ENCODE data around the gene GJD3. TPM values are rescaled to one million over a fixed set of nuclear protein-coding genes. Genes with fewer than 3 reads are reported as not detected.
A peak's percentile ranks its signal among the peaks of the same experiment; 100 is the strongest.
"Not testable (repeated sequence)": the region's sequence is repeated elsewhere in the genome, so short reads cannot be mapped to it uniquely, and the experiment has no call there.

The GJD3 gene
- total RNA-seq, 2 experiments from 2014 or later, result not detected

- POLR2A ChIA-PET, result interaction anchor here (1.1 kb wide), 1 partner anchor 14 kb away, joined by 3 read pairs; the partner anchor contains the start of gene TOP2A
- Histone ChIP-seq H3K27me3 (ENCODE audit: control insufficient read depth in 1 of 2, insufficient read depth in 2 of 2, low read length in 2 of 2) (no peaks in the 10 kb centered on the region), H3K4me1 (ENCODE audit: insufficient read depth, low read length) (peaks cover 3% of the 10 kb centered on the region), H3K9me3 (ENCODE audit: control insufficient read depth in 1 of 2, insufficient read depth in 1 of 2, low read length in 2 of 2) (no peaks in the 10 kb centered on the region), H3K4me3 (ENCODE audit: low read length) (no peak overlapping the region), H3K27ac (ENCODE audit: low read depth in 1 of 2, low read length in 2 of 2) (no peak overlapping the region), H3K36me3 (ENCODE audit: insufficient read depth, low read length) (no peaks in the 10 kb centered on the region)
- TF ChIP-seq CTCF (IDR thresholded peaks at IDR 0.05), result no peak
- CTCF ChIA-PET, result interaction anchor here (0.8 to 0.9 kb wide), 2 partner anchors 72 to 129 kb away, joined by 3 read pairs; no protein-coding TSS in a partner anchor
- H3K4me3 Mint-ChIP-seq, result no peak overlapping the region
- H3K36me3 Mint-ChIP-seq (ENCODE audit: low read depth), result no peaks in the 10 kb centered on the region
- H3K9me3 Mint-ChIP-seq, result no peaks in the 10 kb centered on the region
- H3K27me3 Mint-ChIP-seq, result no peaks in the 10 kb centered on the region
- ATAC-seq (ENCODE audit: poor library complexity) (no peak), DNase-seq (no peak)
- peak overlapping the region; percentile 57 for H3K27ac Mint-ChIP-seq
- H3K4me1 Mint-ChIP-seq (ENCODE audit: low read depth), result peaks cover 22% of the 10 kb centered on the region
- intact Hi-C loops (cut with DNase I, micrococcal nuclease), result loop anchor here (5.0 kb wide), 3 partner anchors 38 to 73 kb away; partner anchors contain the start of genes GJD3 (in 1 of the 2) and IGFBP4 (in 1 of the 2)
Measured at GRCh38 chr17:40404003-40404402, 39.5 kb upstream of the GJD3 start.

DNA sequence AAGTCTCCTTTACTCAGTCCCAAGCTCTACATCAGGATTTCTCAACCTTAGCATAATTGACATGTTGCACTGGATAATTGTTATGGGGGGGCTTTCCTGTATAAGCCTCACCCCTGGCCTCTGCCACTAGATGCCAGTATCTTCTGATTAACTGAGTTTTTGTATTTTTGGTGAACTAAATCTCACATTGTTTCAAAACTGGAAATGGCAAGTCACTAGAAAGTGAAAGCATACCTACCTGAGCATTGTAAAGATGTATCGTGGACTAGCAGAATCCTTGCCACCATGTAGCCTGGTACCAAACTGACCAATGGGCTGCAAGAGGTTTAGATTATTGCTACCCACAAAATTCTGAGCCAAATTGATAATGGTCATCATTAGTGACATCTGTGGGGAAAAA lies 38.1 kb upstream of the GJD3 start:
- peak overlapping the region; percentile 82 for H3K4me3 Mint-ChIP-seq
- no peaks in the 10 kb centered on the region for H3K9me3 Mint-ChIP-seq
- H3K27ac Mint-ChIP-seq, result peak overlapping the region; percentile 6
- intact Hi-C loops (cut with DNase I, micrococcal nuclease), result loop anchor here (5.0 kb wide), 3 partner anchors 40 to 75 kb away; partner anchors contain the start of genes GJD3 (in 1 of the 2) and IGFBP4 (in 1 of the 2)
- peak; percentile 66 for ATAC-seq (ENCODE audit: poor library complexity)
- no peaks in the 10 kb centered on the region for H3K9me3 ChIP-seq (ENCODE audit: control insufficient read depth in 1 of 2, insufficient read depth in 1 of 2, low read length in 2 of 2)
- H3K4me1 Mint-ChIP-seq (ENCODE audit: low read depth), result peaks cover 22% of the 10 kb centered on the region
- ChIA-PET CTCF (interaction anchor here (1.0 to 2.1 kb wide), 3 partner anchors 95 to 157 kb away, joined by 3 to 8 read pairs (median 6); no protein-coding TSS in a partner anchor), POLR2A (interaction anchor here (0.9 to 1.8 kb wide), 5 partner anchors 130 to 153 kb away, joined by 3 to 15 read pairs (median 4); no protein-coding TSS in a partner anchor)
- H3K4me1 ChIP-seq (ENCODE audit: insufficient read depth, low read length), result peaks cover 3% of the 10 kb centered on the region
- peak overlapping the region; percentile 21 for H3K4me3 ChIP-seq (ENCODE audit: low read length)
- H3K27me3 ChIP-seq (ENCODE audit: control insufficient read depth in 1 of 2, insufficient read depth in 2 of 2, low read length in 2 of 2), result no peaks in the 10 kb centered on the region
- no peak overlapping the region for H3K27ac ChIP-seq (ENCODE audit: low read depth in 1 of 2, low read length in 2 of 2)
- H3K36me3 ChIP-seq (ENCODE audit: insufficient read depth, low read length), result no peaks in the 10 kb centered on the region
- peak in 3 of 14 experiments; percentile 37 to 42 (median 42) for DNase-seq
- no peaks in the 10 kb centered on the region for H3K27me3 Mint-ChIP-seq
- H3K36me3 Mint-ChIP-seq (ENCODE audit: low read depth), result no peaks in the 10 kb centered on the region
- no peak for TF ChIP-seq CTCF (IDR thresholded peaks at IDR 0.05)

- H3K27ac ChIP-seq (ENCODE audit: low read depth in 1 of 2, low read length in 2 of 2), result no peak overlapping the region
- no peaks in the 10 kb centered on the region for H3K27me3 ChIP-seq (ENCODE audit: control insufficient read depth in 1 of 2, insufficient read depth in 2 of 2, low read length in 2 of 2)
- DNase-seq (peak in 5 of 14 experiments; percentile 7 to 80 (median 52)), ATAC-seq (ENCODE audit: poor library complexity) (peak; percentile 71)
- intact Hi-C loops (cut with DNase I, micrococcal nuclease), result loop anchor here (1.0 to 5.0 kb wide), 5 partner anchors 16 to 218 kb away; partner anchors contain the start of gene IGFBP4 (in 1 of the 2)
- Mint-ChIP-seq H3K27ac (no peak overlapping the region), H3K4me1 (ENCODE audit: low read depth) (peaks cover 22% of the 10 kb centered on the region), H3K27me3 (no peaks in the 10 kb centered on the region), H3K9me3 (no peaks in the 10 kb centered on the region), H3K4me3 (no peak overlapping the region), H3K36me3 (ENCODE audit: low read depth) (no peaks in the 10 kb centered on the region)
- peaks cover 3% of the 10 kb centered on the region for H3K4me1 ChIP-seq (ENCODE audit: insufficient read depth, low read length)
- H3K36me3 ChIP-seq (ENCODE audit: insufficient read depth, low read length), result no peaks in the 10 kb centered on the region
- CTCF ChIA-PET, result interaction anchor here (0.8 to 2.4 kb wide), 9 partner anchors 11 to 161 kb away, joined by 3 to 7 read pairs (median 3); no protein-coding TSS in a partner anchor
- POLR2A ChIA-PET, result interaction anchor here (0.9 to 1.2 kb wide), 4 partner anchors 133 to 153 kb away, joined by 3 to 5 read pairs (median 3); no protein-coding TSS in a partner anchor
- no peaks in the 10 kb centered on the region for H3K9me3 ChIP-seq (ENCODE audit: control insufficient read depth in 1 of 2, insufficient read depth in 1 of 2, low read length in 2 of 2)
- no peak overlapping the region for H3K4me3 ChIP-seq (ENCODE audit: low read length)
- peak; percentile 91 for TF ChIP-seq CTCF (IDR thresholded peaks at IDR 0.05)
Measured at GRCh38 chr17:40399185-40399584, 34.6 kb upstream of the GJD3 start.

- not testable (repeated sequence) for H3K4me1 ChIP-seq (ENCODE audit: insufficient read depth, low read length)
Measured at GRCh38 chr17:40386555-40386954, 22.0 kb upstream of the GJD3 start.

More at GRCh38 chr17:40386555-40386954, 22.0 kb upstream of the GJD3 start:
- intact Hi-C loops (cut with DNase I, micrococcal nuclease); H3K27me3 Mint-ChIP-seq; H3K36me3 ChIP-seq (ENCODE audit: insufficient read depth, low read length); H3K27me3 ChIP-seq (ENCODE audit: control insufficient read depth in 1 of 2, insufficient read depth in 2 of 2, low read length in 2 of 2); H3K4me3 ChIP-seq (ENCODE audit: low read length); ATAC-seq (ENCODE audit: poor library complexity); H3K4me1 Mint-ChIP-seq (ENCODE audit: low read depth); DNase-seq; H3K27ac Mint-ChIP-seq; CTCF ChIA-PET; H3K4me3 Mint-ChIP-seq; H3K9me3 Mint-ChIP-seq; H3K36me3 Mint-ChIP-seq (ENCODE audit: low read depth); H3K27ac ChIP-seq (ENCODE audit: low read depth in 1 of 2, low read length in 2 of 2); H3K9me3 ChIP-seq (ENCODE audit: control insufficient read depth in 1 of 2, insufficient read depth in 1 of 2, low read length in 2 of 2): not testable (repeated sequence)
- POLR2A ChIA-PET, result interaction anchor here (0.6 to 0.7 kb wide), 2 partner anchors 12 to 129 kb away, joined by 3 to 4 read pairs; no protein-coding TSS in a partner anchor

Measured in CD4-positive, alpha-beta T cell (primary cell).